GM15510 (cell line): ENCODE measurements around the gene SLC1A1.

ENCODE experiments used
- POLR2A ChIP-seq: IDR thresholded peaks from 3 replicates; pipeline ENCODE4 v1.6.1; 2011; ENCODE audit warnings: borderline replicate concordance; ENCODE audit not compliant: insufficient read length; ENCODE audit errors: extremely low read depth

The SLC1A1 gene

DNA sequence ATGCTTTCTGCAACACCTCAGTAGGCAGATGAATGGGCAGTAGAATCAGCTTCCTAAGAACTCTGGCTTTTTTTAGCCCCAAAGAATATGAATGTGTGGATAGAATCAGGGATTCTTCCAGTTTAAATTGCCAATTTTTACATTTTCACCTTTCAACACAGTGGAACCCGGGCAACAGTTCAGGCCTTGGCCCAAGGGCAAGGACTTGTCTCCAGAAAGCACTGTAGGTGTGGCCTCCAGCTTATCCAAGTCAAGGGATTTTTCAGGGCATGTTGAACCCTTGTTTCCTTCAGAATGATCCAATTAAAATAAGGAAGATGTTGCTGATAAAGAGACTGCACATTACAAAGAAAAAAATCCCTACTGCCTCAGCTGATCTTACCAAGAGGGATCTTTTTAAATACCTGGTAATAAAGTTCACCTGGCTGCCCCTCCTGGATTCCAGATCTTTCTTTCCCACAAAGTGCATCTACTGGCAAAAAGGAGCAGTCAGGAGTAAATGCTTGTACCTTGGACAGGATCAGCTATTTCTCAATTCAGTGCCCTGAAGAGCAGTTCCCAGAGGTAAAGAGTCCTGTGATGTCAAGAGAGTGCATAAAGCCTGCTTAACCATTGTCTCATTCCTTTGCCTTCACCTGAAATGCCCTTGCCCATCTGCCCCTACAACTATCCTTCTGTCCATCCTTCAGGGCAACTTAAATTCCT lies 91.7 kb downstream of the SLC1A1 start:
- no peak for TF ChIP-seq POLR2A

GRCh38 chr9:4583001-4583400 lies 92.7 kb downstream of the SLC1A1 start:
- TF ChIP-seq POLR2A = no peak

- no peak for TF ChIP-seq POLR2A
These were observed 94.4 kb downstream of the SLC1A1 start for GRCh38 chr9:4584636-4585035.

DNA sequence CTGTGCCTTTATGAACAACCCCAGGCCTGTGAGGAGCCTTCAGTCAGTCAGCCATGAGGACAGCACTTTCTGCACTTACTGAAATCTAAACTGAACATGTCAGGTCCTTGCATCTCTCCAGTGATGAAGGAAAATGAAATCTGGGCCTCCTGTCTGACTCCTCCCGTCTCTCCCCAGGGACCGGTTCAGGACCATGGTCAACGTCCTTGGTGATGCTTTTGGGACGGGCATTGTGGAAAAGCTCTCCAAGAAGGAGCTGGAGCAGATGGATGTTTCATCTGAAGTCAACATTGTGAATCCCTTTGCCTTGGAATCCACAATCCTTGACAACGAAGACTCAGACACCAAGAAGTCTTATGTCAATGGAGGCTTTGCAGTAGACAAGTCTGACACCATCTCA lies 94.9 kb downstream of the SLC1A1 start:
- no peak for TF ChIP-seq POLR2A

- TF ChIP-seq POLR2A = no peak
These were observed 98.5 kb downstream of the SLC1A1 start for GRCh38 chr9:4588721-4589120.

DNA sequence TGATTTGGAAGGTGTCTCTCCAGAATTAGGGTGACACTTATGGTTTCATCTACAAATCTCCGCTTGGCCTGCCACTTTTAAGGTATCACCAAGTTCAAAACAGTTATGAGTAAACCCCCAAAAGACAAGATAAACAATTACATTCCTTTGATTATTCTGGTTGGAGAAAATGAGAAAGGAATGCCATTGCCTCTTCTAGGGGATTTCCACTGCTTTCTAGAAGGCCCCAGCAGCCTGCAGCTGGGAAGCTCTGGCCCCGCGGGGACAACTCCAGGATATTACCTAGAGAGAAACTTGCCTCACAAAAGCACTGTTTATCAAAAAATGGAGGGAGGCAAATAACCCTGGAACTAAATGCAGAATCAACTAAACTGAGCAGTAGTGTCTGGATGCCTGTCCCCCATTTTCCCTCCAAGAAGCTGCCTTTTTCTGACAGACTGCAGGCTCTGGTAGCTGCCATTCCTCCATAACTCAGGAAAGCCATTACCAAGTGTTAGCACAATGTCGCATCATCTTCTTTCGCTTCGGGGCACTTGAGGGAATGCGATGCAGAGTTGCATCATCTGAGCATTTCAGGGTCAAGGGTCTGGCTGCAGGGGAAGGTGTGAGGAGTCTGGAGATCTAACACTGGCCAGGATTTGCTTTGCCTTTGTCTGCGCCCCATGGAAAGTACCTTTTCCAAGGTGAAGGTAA lies 100.3 kb downstream of the SLC1A1 start:
- no peak for TF ChIP-seq POLR2A

DNA sequence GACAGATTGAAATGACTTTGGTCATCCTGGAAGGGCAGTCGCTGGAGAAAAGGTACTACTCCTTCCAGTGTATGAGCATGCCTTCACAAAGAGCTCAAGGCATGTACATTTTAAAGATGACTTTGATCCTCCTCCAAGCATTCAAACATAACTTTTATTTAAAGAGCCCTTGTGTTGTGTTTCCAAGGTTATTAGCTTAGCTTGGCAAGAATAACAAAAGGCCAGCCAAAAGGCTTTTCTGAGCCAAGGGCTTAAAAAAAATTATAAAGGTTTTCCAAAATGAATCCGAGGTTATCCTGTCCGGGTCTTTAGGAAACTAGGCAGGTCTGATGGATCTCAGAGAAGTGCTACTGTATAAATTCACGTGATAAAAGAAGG lies 100.8 kb downstream of the SLC1A1 start:
- TF ChIP-seq POLR2A = no peak

GRCh38 chr9:4592295-4592694 lies 102.0 kb downstream of the SLC1A1 start:
- TF ChIP-seq POLR2A = no peak

DNA sequence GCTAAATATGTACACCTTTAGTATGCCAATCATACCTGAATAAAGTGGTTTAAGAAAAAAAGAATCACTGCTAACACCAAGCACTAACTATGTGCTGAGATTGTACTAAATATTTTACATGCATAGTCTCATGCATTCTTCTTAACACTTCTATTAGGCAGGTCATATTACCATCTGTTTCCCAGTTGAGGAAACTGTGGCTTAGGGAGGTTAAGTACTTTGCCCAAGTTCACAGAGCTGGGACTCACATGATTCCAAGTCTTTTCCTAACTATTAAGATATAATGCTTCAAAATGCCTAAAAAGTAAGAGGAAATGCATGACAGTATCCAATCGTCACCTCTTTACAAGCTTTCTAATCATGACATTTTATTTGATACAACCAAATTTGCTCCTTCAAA lies 102.6 kb downstream of the SLC1A1 start:
- no peak for TF ChIP-seq POLR2A

DNA sequence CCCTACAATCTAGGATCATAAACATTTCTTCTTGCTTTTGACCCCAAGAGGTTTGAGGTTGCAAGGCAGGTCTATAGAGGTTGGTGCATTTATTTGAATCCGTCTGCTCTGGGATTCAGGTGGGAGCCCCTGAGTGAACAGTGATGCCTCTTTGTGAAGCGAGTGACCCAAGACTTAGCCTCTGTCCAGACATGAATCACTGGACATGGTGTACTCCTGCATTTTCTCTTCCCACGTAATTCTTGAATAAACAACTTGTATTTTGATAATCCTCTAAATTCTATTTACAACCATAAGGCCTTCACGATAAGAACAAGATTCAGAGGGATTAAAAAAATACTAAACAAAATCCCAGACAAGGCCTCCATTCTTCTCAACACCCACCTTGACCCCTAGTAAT lies 104.3 kb downstream of the SLC1A1 start:
- TF ChIP-seq POLR2A = no peak

DNA sequence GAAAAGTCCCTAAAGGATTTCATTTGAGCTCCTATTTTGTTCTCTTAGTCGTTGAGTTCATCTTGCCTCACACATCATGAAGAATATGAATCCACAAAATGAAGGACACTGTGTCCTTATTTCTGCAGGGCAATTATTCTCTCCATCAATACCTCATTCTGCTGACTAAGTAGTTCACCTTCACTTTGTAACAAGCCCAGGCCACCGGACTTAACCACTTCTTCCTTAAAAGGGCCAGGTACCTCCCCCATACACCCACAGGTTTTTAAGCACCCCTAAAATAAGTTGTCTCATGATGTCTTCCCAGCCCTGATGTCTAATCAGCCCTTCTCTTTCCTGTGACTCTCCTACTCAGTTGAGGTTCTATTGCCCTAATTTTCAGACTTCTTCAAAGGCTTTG lies 104.7 kb downstream of the SLC1A1 start:
- TF ChIP-seq POLR2A = no peak

DNA sequence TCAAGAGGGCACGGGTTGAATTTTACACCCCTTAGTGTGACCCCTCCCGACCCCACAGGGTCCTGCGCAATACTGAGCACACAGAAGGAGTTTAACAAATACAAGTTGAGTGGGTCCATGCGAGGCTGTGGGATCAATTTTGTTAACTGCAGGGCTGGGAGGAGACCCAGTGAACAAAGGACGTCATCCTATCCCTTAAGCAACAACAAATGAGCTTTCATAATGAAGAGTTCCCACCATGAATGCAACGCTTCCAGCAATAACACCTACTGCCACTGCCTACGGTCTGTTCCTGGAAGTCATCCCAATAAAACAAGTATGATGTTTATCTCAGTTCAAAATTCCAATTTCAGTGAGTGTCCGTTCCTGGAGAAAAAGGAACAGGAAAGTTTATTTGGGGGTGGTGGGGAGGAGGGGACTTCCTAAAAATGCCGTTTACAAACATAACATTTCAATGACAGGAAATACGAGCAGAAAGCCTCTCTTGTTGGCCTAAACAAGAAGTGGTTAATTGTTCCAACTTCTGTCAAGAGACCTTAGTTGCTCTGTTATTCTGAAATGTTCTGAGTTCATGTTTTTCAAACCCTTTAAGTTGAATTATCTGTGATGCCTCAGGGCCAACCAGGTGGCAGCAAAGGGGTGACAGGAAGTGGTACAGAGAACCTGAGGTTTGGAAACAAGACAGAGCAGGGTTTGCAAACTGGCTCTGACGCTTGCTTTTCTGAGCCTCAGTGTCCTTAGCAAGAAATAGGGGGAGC lies 106.1 kb downstream of the SLC1A1 start:
- TF ChIP-seq POLR2A = no peak

GRCh38 chr9:4600368-4600767 lies 110.1 kb downstream of the SLC1A1 start:
- no peak for TF ChIP-seq POLR2A

- TF ChIP-seq POLR2A = no peak
These were observed 113.6 kb downstream of the SLC1A1 start for GRCh38 chr9:4603830-4604229.

DNA sequence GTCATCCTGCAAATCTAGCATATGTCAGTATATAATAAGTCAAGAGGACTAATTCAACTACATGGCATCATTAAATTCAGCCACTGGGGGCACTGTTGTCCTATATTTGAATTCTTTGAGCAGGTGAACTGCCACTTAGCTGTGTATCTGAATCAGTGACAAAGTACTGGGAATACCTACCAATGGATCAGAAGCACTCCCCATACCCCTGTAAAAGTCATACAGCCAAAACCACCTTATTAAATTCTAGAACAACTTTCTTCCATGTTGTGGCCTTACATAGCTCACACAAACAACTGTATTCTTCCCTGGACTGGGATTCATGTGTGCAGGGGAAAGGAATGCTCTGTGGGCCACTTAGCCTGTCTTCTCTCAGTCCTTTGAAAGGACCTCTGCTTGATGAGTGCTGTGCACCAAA lies 114.4 kb downstream of the SLC1A1 start:
- TF ChIP-seq POLR2A = no peak
